AG04449 (cell line): ENCODE data around the gene PRH2.

Source experiments
- CTCF ChIA-PET: fragments of 350-600 bp; formaldehyde crosslinking; extraction: SDS; loops from one replicate; lab custom pipeline; 2021; ENCODE audit warnings: antibody characterized with exemption; lab: Yijun Ruan, JAX
- POLR2A ChIA-PET: fragments of 400-600, 350-600 bp; formaldehyde crosslinking; extraction: SDS; loops from one replicate; lab custom pipeline; 2020; ENCODE audit warnings: antibody characterized with exemption, inconsistent platforms; lab: Yijun Ruan, JAX
- DNase-seq: peaks from one replicate; pipeline ENCODE4 v3.0.0-alpha.2; 2010; ENCODE audit warnings: low read depth, low spot score
- H3K4me3 ChIP-seq: 2 replicates; pipeline ENCODE4 v1.5.1; 2011; ENCODE audit warnings: low read depth, mild to moderate bottlenecking, control low read depth, low read length
- TF ChIP-seq, protein P1 (sequence below): IDR thresholded peaks from one replicate; pipeline ENCODE4 v1.5.1; 2011; ENCODE audit warnings: mild to moderate bottlenecking, moderate library complexity, low read length, control low read depth, inconsistent platforms; ENCODE audit not compliant: insufficient read depth; ENCODE audit errors: missing control alignments

The PRH2 gene

DNA sequence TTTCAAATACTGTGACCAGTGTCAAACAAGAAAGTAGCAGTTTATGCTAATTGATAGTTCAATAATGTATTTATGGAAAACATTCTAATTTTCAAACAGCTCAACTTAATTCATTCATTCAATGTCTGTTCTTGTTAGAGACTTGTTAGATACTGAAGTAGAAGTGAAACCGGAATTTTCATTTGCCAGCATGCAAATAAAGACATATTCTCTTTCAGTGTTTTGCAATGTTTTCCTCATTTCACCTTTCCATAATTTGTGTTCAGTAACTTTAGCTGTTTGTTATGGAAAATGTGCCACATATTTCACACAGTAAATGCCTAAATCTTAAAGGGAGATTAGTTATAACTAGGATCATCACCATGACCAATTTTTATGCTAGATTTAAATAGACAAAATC, 36.4 kb downstream of the PRH2 start:
- TF ChIP-seq, protein P1, sequence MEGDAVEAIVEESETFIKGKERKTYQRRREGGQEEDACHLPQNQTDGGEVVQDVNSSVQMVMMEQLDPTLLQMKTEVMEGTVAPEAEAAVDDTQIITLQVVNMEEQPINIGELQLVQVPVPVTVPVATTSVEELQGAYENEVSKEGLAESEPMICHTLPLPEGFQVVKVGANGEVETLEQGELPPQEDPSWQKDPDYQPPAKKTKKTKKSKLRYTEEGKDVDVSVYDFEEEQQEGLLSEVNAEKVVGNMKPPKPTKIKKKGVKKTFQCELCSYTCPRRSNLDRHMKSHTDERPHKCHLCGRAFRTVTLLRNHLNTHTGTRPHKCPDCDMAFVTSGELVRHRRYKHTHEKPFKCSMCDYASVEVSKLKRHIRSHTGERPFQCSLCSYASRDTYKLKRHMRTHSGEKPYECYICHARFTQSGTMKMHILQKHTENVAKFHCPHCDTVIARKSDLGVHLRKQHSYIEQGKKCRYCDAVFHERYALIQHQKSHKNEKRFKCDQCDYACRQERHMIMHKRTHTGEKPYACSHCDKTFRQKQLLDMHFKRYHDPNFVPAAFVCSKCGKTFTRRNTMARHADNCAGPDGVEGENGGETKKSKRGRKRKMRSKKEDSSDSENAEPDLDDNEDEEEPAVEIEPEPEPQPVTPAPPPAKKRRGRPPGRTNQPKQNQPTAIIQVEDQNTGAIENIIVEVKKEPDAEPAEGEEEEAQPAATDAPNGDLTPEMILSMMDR, result no peak
- no peak overlapping the region for H3K4me3 ChIP-seq
- POLR2A ChIA-PET, result no interaction called here
- CTCF ChIA-PET, result interaction anchor here (1.1 kb wide), 1 partner anchor 234 kb away, joined by 3 read pairs; no protein-coding TSS in a partner anchor
- DNase-seq, result no peak

DNA sequence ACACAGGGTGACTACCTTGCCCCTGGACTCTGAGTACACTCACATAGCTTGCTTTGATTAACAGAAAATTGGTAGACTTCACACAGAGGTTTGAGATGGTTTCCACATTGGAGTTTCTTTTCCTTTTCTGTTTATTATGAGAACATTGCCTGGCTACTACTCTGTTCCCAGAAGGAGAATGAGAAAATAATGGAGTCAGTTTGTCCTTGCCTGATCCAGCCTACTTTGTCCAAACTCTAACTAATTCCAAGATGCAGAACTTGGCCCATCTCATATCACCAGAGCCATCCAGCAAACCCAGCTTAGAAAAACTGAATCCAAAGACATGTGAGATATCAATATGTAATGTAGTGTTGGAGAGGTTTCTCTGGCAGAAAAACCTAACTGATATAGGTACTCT, 37.3 kb downstream of the PRH2 start:
- POLR2A ChIA-PET, result no interaction called here
- H3K4me3 ChIP-seq, result no peak overlapping the region
- TF ChIP-seq, protein P1, result no peak
- no peak for DNase-seq
- CTCF ChIA-PET, result interaction anchor here (1.1 kb wide), 1 partner anchor 233 kb away, joined by 3 read pairs; no protein-coding TSS in a partner anchor

DNA sequence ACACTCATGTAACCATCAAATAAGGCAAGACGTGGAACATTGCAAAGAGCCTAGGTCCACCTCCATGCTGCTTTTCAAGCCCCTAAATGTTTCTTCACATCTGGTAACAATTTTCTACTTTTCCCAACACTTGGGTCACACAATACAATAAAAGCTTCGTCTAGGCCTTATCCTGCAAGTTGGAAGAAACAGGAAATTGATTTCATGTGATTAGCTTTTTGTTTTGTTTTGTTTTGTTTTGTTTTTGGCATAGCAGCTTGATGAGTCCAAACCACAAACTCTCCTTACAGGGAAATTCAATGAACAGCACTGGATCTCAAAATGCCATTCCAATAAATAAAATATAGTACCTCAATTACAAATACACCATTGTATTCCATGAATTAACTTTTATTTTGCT, 38.4 kb downstream of the PRH2 start:
- TF ChIP-seq, protein P1, result no peak
- POLR2A ChIA-PET, result no interaction called here
- CTCF ChIA-PET, result no interaction called here
- H3K4me3 ChIP-seq, result no peak overlapping the region
- DNase-seq, result no peak

DNA sequence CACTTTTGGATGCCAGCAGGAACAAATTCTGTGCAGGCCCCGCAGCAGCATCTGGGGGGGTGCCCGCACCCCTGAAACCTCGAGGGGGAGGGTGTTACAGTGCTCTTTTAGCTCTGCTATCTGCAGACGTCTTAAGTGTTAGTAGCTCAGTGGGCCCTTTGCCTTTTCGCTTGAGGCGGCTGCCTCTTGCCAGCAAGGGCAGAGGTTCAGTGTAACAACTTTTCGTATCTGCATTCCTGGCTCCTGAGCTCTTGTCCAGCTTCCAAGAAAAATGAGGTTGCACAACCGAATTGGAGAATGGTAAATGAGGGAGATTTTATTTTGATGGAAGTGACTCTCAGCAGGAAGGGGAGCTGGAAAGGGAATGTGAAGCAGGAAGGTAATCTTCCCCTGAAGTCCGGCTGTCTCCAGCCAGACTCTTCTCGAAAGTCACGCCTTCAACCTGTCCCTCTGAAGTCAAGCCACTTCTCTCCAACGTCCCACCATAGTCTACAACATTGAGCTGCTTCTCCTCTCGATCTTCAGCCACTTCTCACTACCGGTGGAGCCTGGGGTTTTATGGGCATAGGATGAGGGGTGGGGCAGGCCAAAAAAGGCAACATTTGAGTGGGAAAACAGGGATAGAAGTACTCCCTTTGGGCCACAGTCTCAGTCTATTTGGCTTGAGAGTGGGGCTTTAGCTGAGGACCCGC, 39.9 kb downstream of the PRH2 start:
- no peak for DNase-seq
- ChIA-PET CTCF (no interaction called here), POLR2A (no interaction called here)
- no peak overlapping the region for H3K4me3 ChIP-seq
- TF ChIP-seq, protein P1, result no peak

DNA sequence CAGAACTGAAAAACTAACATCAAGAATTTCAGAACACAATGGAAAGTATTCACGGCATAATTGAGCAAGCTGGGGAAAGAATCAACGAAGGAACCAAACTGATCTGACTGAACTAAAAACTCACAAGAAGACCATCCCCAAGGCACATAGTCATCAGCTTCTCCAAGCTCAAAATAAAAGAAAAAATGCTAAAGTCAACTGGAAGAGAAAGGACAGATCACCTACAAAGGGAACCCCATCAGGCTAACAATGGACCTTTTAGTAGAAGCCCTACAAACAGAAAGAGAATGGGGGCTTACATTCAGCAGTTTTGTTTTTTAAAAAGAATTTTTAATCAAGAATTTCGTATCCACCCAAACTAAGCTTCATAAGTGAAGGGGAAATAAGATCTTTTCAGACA, 45.9 kb downstream of the PRH2 start:
- no peak for DNase-seq
- POLR2A ChIA-PET, result no interaction called here
- no peak overlapping the region for H3K4me3 ChIP-seq
- CTCF ChIA-PET, result no interaction called here
- TF ChIP-seq, protein P1, result no peak

DNA sequence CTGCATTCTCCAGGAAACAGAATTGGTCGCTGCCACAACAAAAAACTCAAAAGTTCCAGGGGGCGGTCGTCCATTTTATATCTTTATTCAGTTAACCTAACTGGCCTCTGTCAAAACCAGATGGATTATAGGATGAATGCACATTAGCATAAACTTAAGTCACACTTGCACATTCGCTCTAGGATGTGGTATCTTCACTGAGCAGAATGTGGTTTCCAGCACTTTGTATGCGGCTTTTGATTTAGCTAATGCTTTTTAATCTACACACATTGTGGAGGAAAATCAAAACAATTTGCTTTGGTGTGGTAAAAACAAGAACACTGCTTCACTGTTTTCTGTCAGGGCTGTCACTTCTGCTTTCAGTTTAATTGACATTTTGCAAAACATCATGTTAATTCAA, 53.2 kb downstream of the PRH2 start:
- no peak for DNase-seq
- H3K4me3 ChIP-seq, result no peak overlapping the region
- ChIA-PET POLR2A (no interaction called here), CTCF (no interaction called here)
- TF ChIP-seq, protein P1, result no peak
